DND-41 (cell line): ENCODE measurements around the gene NHLRC2.

ENCODE experiments used
- CTCF ChIP-seq: IDR thresholded peaks from 2 replicates; pipeline ENCODE4 v1.5.1; 2012; ENCODE audit warnings: borderline replicate concordance, low read length, moderate library complexity, mild to moderate bottlenecking; ENCODE audit not compliant: poor library complexity, severe bottlenecking; ENCODE audit errors: extremely low read depth
- EZH2 ChIP-seq: IDR thresholded peaks from 3 replicates; pipeline ENCODE4 v1.6.1; 2012; ENCODE audit warnings: borderline replicate concordance, low read depth, mild to moderate bottlenecking, moderate library complexity, low read length, inconsistent platforms; ENCODE audit not compliant: severe bottlenecking

GRCh38 chr10:113945075-113945686, 90.7 kb downstream of the NHLRC2 start:
- TF ChIP-seq CTCF (no peak), EZH2 (no peak)
